NCI-H1048 (cell line): ENCODE data around the gene COPRS.

Experiments used
- DNase-seq: peaks from one replicate; lab custom pipeline; 2025; lab: John Stamatoyannopoulos, UW

The COPRS gene

GRCh38 chr17:31858642-31859486 is at the start of gene COPRS:
Gene COPRS (minus strand): TSS chr17:31859244. CDS start chr17:31859199, 45 bp downstream.
- peak; percentile 23 for DNase-seq

GRCh38 chr17:31908386-31908785 is 49.3 kb upstream of the COPRS start:
- no peak for DNase-seq

GRCh38 chr17:31907342-31907962 is 48.4 kb upstream of the COPRS start:
- no peak for DNase-seq

GRCh38 chr17:31903401-31903800 is 44.4 kb upstream of the COPRS start:
- no peak for DNase-seq

GRCh38 chr17:31902693-31903092 is 43.6 kb upstream of the COPRS start:
- DNase-seq = no peak

GRCh38 chr17:31900877-31901276 is 41.8 kb upstream of the COPRS start:
- no peak for DNase-seq

- no peak for DNase-seq
Observed at GRCh38 chr17:31888124-31888523, 29.1 kb upstream of the COPRS start.

GRCh38 chr17:31882571-31882970 is 23.5 kb upstream of the COPRS start:
- DNase-seq = no peak

GRCh38 chr17:31880311-31880710 is 21.3 kb upstream of the COPRS start:
- DNase-seq = no peak

GRCh38 chr17:31878703-31879073 is 19.6 kb upstream of the COPRS start:
- no peak for DNase-seq

GRCh38 chr17:31877911-31878702 is 19.1 kb upstream of the COPRS start:
- no peak for DNase-seq

GRCh38 chr17:31877341-31877740 is 18.3 kb upstream of the COPRS start:
- no peak for DNase-seq

GRCh38 chr17:31875081-31875480 is 16.0 kb upstream of the COPRS start:
- no peak for DNase-seq

GRCh38 chr17:31869797-31870568 is 10.9 kb upstream of the COPRS start:
- DNase-seq = no peak

GRCh38 chr17:31869031-31869430 is 10.0 kb upstream of the COPRS start:
- DNase-seq = no peak

GRCh38 chr17:31859487-31860008 is 504 bp upstream of the COPRS start:
- DNase-seq = no peak

GRCh38 chr17:31857920-31858641 is 963 bp downstream of the COPRS start:
- no peak for DNase-seq

GRCh38 chr17:31856750-31857149 is 2.3 kb downstream of the COPRS start:
- no peak for DNase-seq

- DNase-seq = no peak
Observed at GRCh38 chr17:31854672-31855071, 4.4 kb downstream of the COPRS start.

- DNase-seq = no peak
Observed at GRCh38 chr17:31853911-31854470, 5.1 kb downstream of the COPRS start.

- DNase-seq = no peak
Observed at GRCh38 chr17:31845291-31845690, 13.8 kb downstream of the COPRS start.
